HG03442 (cell line): ENCODE measurements around the gene ZNF69.
"Not testable (repeated sequence)": the region's sequence is repeated elsewhere in the genome, so short reads cannot be mapped to it uniquely, and the experiment has no call there.

Source experiments
- ATAC-seq: cut with Tn5 transposase; IDR thresholded peaks from one replicate; pipeline ENCODE4 v1.9.1; 2021; ENCODE audit warnings: mild to moderate bottlenecking, moderate library complexity; ENCODE audit not compliant: unreplicated experiment

The ZNF69 gene

GRCh38 chr19:11890634-11891033 is 3.1 kb downstream of the ZNF69 start:
- no peak for ATAC-seq

- no peak for ATAC-seq
Measured at GRCh38 chr19:11894851-11895250, 7.3 kb downstream of the ZNF69 start.

GRCh38 chr19:11902228-11902627 is 14.6 kb downstream of the ZNF69 start:
- ATAC-seq: no peak

DNA sequence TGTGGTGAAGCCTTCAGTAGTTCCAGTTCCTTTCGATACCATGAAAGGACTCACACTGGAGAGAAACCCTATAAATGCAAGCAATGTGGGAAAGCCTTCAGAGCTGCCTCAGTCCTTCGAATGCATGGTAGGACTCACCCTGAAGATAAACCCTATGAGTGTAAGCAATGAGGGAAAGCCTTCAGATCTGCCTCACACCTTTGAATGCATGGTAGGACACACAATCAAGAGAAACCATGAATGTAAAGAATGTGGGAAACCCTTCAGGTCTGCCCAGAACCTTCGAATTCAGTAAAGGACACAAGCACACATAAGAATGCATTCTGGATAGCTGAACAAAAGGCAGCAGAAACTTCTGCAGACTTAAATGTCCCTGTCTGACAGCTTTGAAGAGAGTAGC is 18.3 kb downstream of the ZNF69 start:
- no peak for ATAC-seq

GRCh38 chr19:11911937-11912336 is 24.4 kb downstream of the ZNF69 start:
- not testable (repeated sequence) for ATAC-seq

DNA sequence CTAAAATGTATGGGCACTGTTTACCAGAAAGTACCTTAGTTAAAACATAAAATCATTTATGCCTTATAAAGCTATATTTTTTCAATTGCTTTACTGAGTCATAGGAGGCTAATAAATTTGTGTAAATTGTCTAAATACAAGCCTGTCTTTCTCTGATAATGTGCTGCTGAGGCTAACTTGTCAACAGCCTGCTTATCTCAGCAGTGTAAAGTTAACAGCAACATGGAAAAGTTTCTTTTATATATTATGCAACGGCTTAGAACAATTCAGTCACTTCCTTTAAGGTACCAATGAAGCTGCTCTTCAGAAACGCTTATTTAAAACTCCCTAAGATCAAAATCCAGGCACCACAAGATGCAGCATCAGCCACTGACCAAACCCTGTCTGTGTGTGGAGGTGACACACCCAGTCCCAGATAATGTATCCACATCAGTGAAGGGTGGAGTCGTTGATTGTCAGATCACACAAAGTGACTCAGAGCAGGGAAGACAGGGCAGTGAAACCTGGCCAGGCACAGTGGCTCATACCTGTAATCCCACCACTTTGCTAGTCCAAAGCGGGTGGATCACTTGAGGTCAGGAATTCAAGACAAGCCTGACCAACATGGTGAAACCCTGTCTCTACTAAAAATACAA is 27.0 kb downstream of the ZNF69 start:
- ATAC-seq: not testable (repeated sequence)

DNA sequence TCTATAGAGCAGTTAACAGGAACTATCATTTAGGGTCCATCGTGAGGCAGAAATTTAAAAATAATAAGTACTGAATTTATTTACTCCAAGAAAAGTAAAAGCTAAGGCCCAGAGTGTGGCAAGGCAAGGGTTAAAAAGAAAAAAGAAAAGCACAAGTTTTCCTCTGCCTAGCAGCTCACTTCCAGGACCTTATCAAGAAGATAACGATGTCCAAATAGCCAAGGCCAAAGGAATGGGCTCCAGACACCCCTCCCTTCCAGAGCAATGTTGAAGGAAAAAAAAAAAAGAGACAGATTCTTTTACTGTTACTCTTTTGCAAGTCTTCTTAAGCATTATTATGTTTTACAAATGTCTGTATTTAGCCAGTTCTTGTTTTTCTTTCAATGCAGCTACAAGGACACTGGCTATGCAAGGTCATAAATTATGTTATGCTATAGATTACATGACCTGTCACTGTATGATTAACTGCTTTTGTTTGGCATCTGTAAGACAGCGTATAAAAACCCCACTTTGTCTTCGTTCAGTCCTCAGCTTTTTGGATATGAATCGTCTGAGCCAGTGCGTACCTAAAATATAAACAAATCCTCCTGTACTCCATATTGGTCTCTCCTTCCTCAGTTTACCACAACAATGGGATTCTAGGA is 34.4 kb downstream of the ZNF69 start:
- no peak for ATAC-seq

DNA sequence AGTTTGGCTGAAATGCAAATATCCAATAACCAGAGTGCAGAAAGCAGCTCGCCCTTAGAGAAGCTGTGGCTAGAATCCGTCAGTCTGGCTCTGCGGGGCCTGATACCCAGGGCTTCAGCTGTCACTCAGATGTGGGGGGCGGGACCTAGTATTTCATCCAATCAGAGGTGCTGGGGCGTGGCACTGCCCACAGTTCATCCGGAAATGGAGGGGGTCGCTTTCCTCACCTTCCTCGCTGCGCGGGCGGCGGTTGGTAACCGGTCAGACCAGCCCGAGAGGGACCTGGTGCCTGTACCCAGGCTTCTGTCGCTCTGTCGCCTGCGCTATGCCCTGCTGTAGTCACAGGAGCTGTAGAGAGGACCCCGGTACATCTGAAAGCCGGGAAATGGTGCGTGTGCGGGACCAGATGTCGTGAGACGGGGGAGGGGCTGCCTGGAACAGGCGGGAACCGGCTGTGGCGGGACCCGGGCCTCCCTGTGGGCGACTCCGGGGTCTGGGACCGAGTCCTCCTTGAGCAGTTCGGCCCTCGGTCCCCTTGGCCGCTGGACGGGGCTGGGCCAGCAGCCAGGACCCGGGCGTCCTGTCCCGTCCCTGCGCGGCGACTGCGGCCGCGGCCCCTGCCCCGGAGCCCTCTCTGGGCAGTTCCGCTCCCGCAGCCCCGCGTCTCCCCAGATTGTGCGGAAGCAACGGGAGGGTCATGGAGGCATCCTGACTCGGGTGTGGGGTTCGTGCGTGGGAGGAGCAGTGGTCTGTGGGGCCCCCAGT is 37.5 kb downstream of the ZNF69 start, which contains the start of gene ZNF700:
Gene ZNF700, plus strand, starts transcription at position 222 of the 765 bp plus-strand sequence. Its CDS starts 104 bp downstream, at position 326.
- ATAC-seq: peak; percentile 79

- ATAC-seq: not testable (repeated sequence)
Measured at GRCh38 chr19:11925651-11926187, 38.1 kb downstream of the ZNF69 start.

DNA sequence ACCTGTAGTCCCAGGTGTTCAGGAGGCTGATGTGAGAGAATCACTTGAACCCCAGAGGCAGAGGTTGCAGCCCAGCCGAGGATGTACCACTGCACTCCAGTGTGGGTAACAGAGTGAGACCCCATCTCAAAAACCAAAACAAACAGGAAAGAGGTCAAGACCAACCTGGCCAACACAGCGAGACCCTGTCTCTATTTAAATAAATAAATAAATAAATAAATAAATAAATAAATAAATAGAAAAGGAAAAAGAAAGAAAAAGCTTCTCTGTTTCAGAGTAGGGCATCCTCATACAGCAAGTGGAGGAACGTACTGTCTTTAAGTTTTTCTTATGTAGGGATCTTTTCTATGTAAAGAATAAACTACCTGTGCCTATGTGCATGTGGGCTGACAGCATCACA is 39.6 kb downstream of the ZNF69 start:
- ATAC-seq: no peak

- ATAC-seq: no peak
Measured at GRCh38 chr19:11931051-11931450, 43.5 kb downstream of the ZNF69 start.

- no peak for ATAC-seq
Measured at GRCh38 chr19:11931513-11931912, 43.9 kb downstream of the ZNF69 start.

- ATAC-seq: not testable (repeated sequence)
Measured at GRCh38 chr19:11935829-11936228, 48.2 kb downstream of the ZNF69 start.

- not testable (repeated sequence) for ATAC-seq
Measured at GRCh38 chr19:11938383-11938782, 50.8 kb downstream of the ZNF69 start.

- not testable (repeated sequence) for ATAC-seq
Measured at GRCh38 chr19:11941361-11941887, 53.8 kb downstream of the ZNF69 start.

DNA sequence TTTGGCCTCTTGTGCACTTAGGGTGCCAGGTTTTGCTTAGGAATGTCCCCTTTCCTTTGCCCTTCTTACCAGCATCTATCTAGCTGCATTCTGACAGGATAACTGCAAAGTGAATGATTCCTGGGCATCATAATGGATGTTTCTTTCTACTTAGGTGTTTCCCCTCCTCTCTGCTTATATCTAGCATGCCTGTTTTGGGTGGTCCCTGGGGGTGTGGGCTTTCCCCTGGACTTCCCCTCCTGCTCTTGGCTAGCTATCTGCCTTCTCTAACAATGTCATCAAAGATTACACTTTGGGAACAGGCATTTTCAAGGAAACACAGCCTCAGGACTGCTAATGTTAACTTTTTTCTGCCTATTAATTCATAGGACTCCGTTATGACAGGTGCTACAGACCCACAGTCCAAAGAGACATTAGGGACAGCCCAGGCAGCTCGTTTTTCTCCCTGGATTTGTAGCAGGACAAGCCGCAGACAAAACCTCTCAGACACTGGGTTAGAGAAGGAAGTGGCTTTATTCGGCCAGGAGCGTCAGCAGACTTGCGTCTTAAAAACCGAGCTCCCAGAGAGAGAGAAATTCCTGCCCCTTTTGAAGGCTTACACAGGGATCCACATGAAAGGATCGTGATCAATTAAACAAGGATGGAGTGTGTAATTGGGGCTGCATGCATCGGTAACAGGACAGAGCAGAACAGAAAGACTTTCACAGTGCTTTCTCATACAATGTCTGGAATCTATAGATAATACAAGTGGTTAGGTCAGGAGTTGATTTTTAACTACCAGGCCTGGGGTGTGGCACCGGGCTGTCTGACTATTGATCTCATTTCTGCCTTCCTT is 54.6 kb downstream of the ZNF69 start:
- ATAC-seq: no peak

DNA sequence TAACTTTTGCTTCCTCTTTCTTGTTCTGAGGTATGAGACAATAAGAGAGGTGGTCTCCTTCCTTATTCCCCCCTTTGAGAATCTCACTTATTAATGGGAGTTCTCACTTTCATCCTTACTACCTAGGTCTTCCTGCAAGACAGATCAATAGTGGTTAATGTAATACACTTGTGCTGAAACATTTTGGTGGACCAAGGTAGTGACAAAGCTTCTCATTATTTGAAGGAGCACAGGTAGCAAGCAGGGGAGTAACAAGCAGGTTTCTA is 55.2 kb downstream of the ZNF69 start:
- no peak for ATAC-seq

DNA sequence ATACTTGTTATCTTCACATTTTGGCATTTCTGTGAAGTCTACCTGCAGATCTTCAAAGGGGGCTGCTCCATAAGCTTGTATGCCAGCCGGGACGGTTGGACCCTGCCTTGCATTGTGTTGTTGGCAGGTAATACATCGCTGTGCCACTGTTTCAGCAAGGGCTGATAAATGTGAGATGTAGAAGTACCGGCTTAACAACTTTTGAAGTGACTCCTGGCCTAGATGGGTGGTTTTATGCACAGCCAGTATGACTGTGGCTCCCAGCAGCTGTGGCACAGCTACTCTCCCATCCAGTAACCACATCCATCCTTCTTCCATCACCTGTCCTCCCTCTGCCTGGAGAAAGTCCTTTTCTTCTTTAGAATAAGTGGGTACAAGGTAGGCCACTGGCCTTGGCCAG is 57.1 kb downstream of the ZNF69 start:
- no peak for ATAC-seq

DNA sequence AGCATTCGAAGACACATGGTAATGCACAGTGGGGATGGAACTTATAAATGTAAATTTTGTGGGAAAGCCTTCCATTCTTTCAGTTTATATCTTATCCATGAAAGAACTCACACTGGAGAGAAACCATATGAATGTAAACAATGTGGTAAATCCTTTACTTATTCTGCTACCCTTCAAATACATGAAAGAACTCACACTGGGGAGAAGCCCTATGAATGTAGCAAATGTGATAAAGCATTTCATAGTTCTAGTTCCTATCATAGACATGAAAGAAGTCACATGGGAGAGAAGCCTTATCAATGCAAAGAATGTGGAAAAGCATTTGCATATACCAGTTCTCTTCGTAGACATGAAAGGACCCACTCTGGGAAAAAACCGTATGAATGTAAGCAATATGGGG is 61.1 kb downstream of the ZNF69 start:
- no peak for ATAC-seq

GRCh38 chr19:11949201-11949600 is 61.6 kb downstream of the ZNF69 start:
- no peak for ATAC-seq

DNA sequence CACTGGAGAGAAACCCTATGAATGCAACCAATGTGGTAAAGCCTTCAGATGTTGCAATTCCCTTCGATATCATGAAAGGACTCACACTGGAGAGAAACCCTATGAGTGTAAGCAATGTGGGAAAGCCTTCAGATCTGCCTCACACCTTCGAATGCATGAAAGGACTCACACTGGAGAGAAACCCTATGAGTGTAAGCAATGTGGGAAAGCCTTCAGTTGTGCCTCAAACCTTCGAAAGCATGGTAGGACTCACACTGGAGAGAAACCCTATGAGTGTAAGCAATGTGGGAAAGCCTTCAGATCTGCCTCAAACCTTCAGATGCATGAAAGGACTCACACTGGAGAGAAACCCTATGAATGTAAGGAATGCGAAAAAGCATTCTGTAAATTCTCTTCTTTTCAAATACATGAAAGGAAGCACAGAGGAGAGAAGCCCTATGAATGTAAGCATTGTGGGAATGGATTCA is 62.1 kb downstream of the ZNF69 start:
- not testable (repeated sequence) for ATAC-seq
